Ascending aorta (tissue), 2 donors: Measurements from ENCODE around the gene MYO9A. TPM values are rescaled to one million over a fixed set of nuclear protein-coding genes. Genes with fewer than 3 reads are reported as not detected.
A peak's percentile ranks its signal among the peaks of the same experiment; 100 is the strongest.

Experiments
- DNase-seq, 2 donors: peaks; one replicate each; pipeline ENCODE4 v3.0.0-alpha.2; 2019; ENCODE audit warnings: low spot score in 2 of 2
- H3K27ac ChIP-seq, 2 donors: fragments of 200-600 bp; sonication (generic); one replicate each; pipeline ENCODE4 v1.5.1; 2016 to 2017; ENCODE audit warnings: mild to moderate bottlenecking in 1 of 2
- H3K27me3 ChIP-seq: fragments of 200-600 bp; sonication (generic); one replicate; pipeline ENCODE4 v1.5.1; 2017
- H3K36me3 ChIP-seq, 2 donors: fragments of 200-600 bp; sonication (generic); one replicate each; pipeline ENCODE4 v1.5.1; 2016
- H3K4me1 ChIP-seq, 2 donors: fragments of 200-600 bp; sonication (generic); one replicate each; pipeline ENCODE4 v1.5.1; 2016 to 2017; ENCODE audit warnings: mild to moderate bottlenecking in 1 of 2
- H3K4me3 ChIP-seq, 2 donors: fragments of 200-600 bp; sonication (generic); one replicate each; pipeline ENCODE4 v1.5.1; 2016 to 2017; ENCODE audit warnings: mild to moderate bottlenecking in 1 of 2
- H3K9me3 ChIP-seq, 2 donors: fragments of 200-600 bp; sonication (generic); one replicate each; pipeline ENCODE4 v1.5.1; 2016
- CTCF ChIP-seq, 3 experiments: fragments of 200-600 bp in 2 of 3; fragments of 450-650 bp in 1 of 3; sonication (generic) in 2 of 3; IDR thresholded peaks; one replicate each; pipeline ENCODE4 v1.5.1; 2016 to 2019; ENCODE audit warnings: antibody characterized with exemption in 3 of 3, mild to moderate bottlenecking in 1 of 3, moderate library complexity in 1 of 3
- intact Hi-C: fragments of 100-400 bp; cut with DNase I; formaldehyde crosslinking; loops from one replicate; pipeline ENCODE4 v1.15.1; 2023
- total RNA-seq: library from RNA; depleted of rRNA; stranded (reverse); fragments of >200 nt; gene quantifications from one replicate; pipeline ENCODE4 v1.1.0, GENCODE V29; 2016

Gene MYO9A
- total RNA-seq, 1 donor from 2014 or later, result 128 TPM

DNA sequence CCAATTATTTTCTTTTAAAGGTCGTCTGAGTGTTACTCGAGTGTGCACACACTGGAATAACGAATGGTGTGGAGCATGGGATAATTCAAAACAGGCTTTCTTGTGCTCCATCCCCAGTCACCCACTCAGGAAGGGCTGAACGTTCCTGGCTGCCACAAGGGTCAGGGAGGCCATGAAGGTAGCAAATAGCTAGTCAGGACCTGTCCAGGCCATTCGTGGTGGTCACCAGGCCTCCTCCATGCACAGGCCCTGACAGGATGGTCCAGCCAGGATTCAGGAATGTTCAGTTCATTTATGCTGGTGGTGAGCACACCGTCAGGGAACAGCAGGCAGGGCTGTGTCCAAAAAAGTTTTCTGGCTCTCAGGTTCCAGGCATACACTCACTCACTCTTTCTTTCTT is 319.3 kb downstream of the MYO9A start:
- H3K27ac ChIP-seq, result no peak overlapping the region
- no peaks in the 10 kb centered on the region for H3K36me3 ChIP-seq
- no peaks in the 10 kb centered on the region for H3K9me3 ChIP-seq
- peak in 1 of 2 donors; percentile 59 for DNase-seq
- no peak for TF ChIP-seq CTCF (IDR thresholded peaks at IDR 0.05)
- intact Hi-C loops, result no loop called here
- H3K4me3 ChIP-seq, result no peak overlapping the region
- no peaks in the 10 kb centered on the region for H3K27me3 ChIP-seq
- no peaks in the 10 kb centered on the region for H3K4me1 ChIP-seq

GRCh38 chr15:71792521-71792920 is 325.4 kb downstream of the MYO9A start:
- H3K4me1 ChIP-seq, result no peaks in the 10 kb centered on the region
- no peaks in the 10 kb centered on the region for H3K9me3 ChIP-seq
- DNase-seq, result peak in 1 of 2 donors; percentile 22
- no peak overlapping the region for H3K27ac ChIP-seq
- H3K4me3 ChIP-seq, result no peak overlapping the region
- no peaks in the 10 kb centered on the region for H3K27me3 ChIP-seq
- intact Hi-C loops, result no loop called here
- no peak for TF ChIP-seq CTCF (IDR thresholded peaks at IDR 0.05)
- no peaks in the 10 kb centered on the region for H3K36me3 ChIP-seq

- H3K4me3 ChIP-seq, result no peak overlapping the region
- no peak for TF ChIP-seq CTCF (IDR thresholded peaks at IDR 0.05)
- DNase-seq, result peak in 1 of 2 donors; percentile 56
- H3K9me3 ChIP-seq, result no peaks in the 10 kb centered on the region
- no peaks in the 10 kb centered on the region for H3K36me3 ChIP-seq
- intact Hi-C loops, result no loop called here
- H3K4me1 ChIP-seq, result no peaks in the 10 kb centered on the region
- H3K27ac ChIP-seq, result no peak overlapping the region
- H3K27me3 ChIP-seq, result no peaks in the 10 kb centered on the region
These were observed 326.0 kb downstream of the MYO9A start for GRCh38 chr15:71791975-71792374.

DNA sequence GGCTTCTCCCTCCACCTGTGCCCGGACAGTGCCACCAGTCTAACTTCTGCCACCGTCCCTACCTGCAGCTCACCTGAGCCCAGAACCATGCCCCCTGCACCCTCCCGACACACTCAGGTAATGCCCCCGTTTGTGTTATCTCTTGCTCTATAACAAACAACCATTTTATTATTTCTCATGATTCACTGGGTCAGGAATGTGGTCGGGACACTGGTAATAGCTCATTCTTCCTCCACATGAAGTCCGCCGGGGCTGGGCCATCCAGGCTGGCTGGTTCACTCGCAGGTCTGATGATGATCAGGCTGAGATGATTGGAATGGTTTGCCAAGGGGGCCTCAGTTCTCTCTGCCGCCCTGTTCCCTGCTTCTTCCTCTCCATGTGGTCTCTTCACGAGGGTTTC is 327.9 kb downstream of the MYO9A start:
- H3K4me1 ChIP-seq, result no peaks in the 10 kb centered on the region
- H3K27ac ChIP-seq, result no peak overlapping the region
- no peaks in the 10 kb centered on the region for H3K27me3 ChIP-seq
- no peak overlapping the region for H3K4me3 ChIP-seq
- no peaks in the 10 kb centered on the region for H3K36me3 ChIP-seq
- TF ChIP-seq CTCF (IDR thresholded peaks at IDR 0.05), result no peak
- H3K9me3 ChIP-seq, result no peaks in the 10 kb centered on the region
- intact Hi-C loops, result no loop called here
- DNase-seq, result peak in 1 of 2 donors; percentile 46

GRCh38 chr15:71789616-71790015 is 328.3 kb downstream of the MYO9A start:
- peak in 1 of 2 donors; percentile 19 for DNase-seq
- H3K4me3 ChIP-seq, result no peak overlapping the region
- H3K4me1 ChIP-seq, result no peaks in the 10 kb centered on the region
- no peak overlapping the region for H3K27ac ChIP-seq
- TF ChIP-seq CTCF (IDR thresholded peaks at IDR 0.05), result no peak
- no peaks in the 10 kb centered on the region for H3K36me3 ChIP-seq
- H3K9me3 ChIP-seq, result no peaks in the 10 kb centered on the region
- H3K27me3 ChIP-seq, result no peaks in the 10 kb centered on the region
- intact Hi-C loops, result no loop called here
